GM18511 (cell line): ENCODE results near the gene LRCOL1.

ENCODE experiments used
- ATAC-seq: cut with Tn5 transposase; IDR thresholded peaks from one replicate; pipeline ENCODE4 v1.9.1; 2021; ENCODE audit warnings: mild to moderate bottlenecking, moderate library complexity; ENCODE audit not compliant: unreplicated experiment

Gene LRCOL1

GRCh38 chr12:132583736-132584135 lies 26.6 kb downstream of the LRCOL1 start:
- ATAC-seq: no peak

- ATAC-seq: no peak
Observed at GRCh38 chr12:132583411-132583710, 27.0 kb downstream of the LRCOL1 start.

DNA sequence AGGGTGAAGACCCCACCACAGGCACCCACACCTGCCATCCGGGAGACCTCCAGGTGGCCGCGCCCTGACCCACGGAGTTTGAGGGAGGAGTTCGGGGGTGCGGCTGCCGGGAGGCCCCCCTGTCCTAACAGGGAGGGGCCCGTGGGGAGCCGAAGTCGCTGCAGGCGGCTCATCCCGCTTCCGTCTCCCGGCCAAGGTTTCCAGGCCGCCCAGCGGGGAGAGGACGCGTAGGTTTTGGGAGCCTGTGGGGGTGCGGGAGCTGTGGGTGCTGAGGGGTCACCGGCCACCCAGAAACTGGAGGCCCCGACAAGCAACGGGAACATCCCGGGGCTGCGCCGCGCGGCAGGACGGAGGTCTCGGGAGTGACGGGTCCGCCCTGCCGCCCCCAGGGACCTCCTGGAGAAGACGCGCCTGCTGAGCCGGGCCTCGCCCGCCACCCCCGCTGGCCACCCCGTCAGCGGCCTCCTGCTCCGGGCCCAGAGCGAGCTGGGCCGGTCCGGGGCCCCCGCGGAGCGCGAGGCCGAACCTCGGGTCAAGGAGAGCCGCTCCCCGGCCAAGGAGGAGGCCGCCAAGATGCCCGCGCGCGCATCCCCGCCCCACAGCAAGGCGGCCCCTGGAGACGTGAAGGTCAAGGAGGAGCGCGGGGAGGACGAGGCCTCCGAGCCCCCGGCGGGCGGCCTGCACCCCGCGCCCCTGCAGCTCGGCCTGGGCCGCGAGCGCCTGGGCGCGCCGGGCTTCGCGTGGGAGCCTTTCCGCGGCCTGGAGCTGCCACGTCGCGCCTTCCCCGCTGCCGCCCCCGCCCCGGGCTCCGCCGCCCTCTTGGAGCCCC lies 27.6 kb downstream of the LRCOL1 start:
- no peak for ATAC-seq

- ATAC-seq: no peak
Observed at GRCh38 chr12:132582058-132582420, 28.3 kb downstream of the LRCOL1 start.

DNA sequence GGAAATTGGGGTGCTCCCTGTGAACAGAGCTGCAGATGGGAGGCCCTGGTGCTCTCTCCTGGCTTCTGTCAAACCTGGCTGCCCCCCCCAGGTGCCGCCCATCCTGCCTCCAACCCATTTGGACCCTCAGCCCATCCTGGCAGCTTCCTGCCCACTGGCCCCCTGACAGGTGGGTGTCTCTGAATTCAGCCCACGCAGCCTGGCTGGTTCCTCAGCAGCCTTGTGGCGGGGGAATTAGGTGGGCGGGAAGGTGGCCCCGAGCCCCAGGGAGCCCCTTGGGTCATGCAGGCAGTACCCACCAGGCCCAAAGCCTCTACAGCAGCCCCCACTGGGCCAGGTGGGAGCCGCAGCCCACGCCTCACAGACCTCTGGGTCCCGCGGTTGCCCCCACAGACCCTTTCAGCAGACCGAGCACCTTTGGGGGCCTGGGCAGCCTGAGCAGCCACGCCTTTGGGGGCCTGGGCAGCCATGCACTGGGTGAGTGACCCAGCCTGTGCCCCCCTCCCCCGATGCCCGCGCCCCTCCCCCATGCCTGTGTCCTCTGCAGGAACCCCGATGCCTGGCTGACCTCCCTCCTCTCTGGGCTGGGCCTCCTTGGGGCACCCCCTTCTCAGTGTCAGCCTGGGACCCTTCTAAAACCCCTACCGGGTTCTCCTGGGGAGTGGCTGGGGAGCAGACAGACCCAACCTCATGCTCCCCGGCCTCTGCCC lies 28.9 kb downstream of the LRCOL1 start:
- ATAC-seq: no peak

- ATAC-seq: no peak
Observed at GRCh38 chr12:132580701-132581292, 29.6 kb downstream of the LRCOL1 start.

DNA sequence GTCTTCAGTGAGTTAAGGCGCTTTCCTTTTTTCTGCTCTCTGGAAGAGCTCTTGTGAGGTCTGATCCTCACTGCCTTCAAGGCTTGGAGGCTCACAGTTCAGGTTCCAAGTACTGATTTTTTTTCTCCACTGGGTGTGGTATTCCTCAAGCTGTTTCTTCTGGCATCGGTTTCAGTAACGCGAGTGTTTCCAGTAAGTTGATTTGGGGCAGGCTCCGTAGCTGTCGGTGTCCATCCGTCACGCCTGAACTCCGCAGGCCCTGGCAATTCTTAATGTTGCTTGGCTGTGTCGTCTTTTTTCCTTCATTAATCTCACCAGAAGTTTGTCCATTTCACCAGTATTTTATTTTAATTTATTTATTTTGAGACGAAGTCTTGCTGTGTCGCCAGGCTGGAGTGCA lies 30.6 kb downstream of the LRCOL1 start:
- no peak for ATAC-seq

- ATAC-seq: no peak
Observed at GRCh38 chr12:132578826-132579225, 31.6 kb downstream of the LRCOL1 start.

- ATAC-seq: no peak
Observed at GRCh38 chr12:132578118-132578517, 32.3 kb downstream of the LRCOL1 start.

GRCh38 chr12:132577191-132577920 lies 33.0 kb downstream of the LRCOL1 start:
- ATAC-seq: no peak

DNA sequence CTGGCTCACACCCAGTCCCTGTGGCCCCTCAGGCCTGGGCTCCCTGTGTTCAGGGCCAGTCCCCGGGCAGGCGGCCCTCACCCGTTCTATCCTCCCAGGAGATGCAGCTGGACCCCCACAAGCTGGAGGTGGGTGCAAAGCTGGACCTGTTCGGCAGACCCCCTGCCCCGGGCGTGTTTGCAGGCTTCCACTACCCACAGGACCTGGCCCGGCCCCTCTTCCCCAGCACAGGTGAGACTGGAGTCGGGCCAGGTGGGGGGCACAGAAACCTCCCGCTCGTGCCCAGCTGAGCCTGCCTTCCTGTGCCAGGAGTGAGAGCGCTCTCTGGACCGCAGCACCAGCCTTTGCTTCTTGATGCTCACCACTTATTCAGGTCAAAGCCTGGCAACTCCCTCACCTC lies 33.7 kb downstream of the LRCOL1 start:
- ATAC-seq: no peak

DNA sequence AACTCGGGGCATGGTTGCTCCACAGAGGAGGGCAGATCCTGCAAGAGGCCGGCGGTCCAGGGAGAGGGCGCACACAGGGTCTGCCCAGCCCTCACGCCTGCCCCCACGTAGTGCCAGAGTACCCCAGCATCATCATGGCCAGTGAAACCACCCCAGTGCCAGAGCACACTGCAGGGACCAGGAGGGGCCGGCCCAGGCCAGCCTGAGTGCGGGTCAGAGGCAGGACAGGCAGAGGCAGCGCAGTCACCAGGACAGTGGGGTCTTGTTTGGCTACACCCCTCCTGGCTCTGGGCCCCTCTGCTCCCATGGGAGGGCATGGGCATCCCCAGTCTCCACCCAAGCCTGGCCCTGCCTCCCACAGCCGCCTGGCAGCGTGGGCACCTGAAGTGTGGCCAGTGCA lies 34.7 kb downstream of the LRCOL1 start:
- ATAC-seq: no peak

DNA sequence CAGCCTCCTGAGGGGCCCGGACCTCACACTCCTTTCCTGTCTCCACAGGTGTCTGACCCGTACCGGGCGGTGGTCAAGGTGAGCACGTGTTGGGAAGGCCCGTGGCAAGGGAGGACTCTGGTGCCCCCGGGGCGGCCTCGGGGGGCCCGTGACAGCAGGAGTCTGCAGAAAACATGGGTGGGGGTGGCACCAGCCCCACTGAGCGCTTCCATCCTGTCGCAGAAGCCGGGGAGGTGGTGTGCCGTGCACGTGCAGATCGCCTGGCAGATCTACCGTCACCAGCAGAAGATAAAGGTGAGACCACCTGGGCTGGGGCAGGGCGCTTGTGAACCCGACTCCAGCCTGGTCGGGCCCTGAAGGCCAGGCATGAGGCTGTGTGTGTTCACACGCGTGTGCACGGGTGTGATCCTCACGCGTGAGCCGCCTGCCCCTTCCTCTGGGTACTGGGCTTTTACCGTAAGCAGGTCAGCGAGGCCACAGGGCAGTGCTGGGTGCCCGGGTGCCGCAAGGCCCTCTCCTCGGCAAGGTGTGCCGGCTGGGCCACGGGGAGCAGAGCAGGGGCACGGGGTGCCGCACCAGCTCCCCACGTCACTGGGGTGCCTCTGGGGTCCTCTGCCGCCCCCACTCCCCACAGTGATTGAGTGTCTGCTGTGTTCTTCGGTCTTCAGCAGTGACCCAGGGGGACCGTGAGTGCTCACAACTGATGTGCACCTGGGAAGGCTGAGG lies 35.9 kb downstream of the LRCOL1 start:
- ATAC-seq: no peak

DNA sequence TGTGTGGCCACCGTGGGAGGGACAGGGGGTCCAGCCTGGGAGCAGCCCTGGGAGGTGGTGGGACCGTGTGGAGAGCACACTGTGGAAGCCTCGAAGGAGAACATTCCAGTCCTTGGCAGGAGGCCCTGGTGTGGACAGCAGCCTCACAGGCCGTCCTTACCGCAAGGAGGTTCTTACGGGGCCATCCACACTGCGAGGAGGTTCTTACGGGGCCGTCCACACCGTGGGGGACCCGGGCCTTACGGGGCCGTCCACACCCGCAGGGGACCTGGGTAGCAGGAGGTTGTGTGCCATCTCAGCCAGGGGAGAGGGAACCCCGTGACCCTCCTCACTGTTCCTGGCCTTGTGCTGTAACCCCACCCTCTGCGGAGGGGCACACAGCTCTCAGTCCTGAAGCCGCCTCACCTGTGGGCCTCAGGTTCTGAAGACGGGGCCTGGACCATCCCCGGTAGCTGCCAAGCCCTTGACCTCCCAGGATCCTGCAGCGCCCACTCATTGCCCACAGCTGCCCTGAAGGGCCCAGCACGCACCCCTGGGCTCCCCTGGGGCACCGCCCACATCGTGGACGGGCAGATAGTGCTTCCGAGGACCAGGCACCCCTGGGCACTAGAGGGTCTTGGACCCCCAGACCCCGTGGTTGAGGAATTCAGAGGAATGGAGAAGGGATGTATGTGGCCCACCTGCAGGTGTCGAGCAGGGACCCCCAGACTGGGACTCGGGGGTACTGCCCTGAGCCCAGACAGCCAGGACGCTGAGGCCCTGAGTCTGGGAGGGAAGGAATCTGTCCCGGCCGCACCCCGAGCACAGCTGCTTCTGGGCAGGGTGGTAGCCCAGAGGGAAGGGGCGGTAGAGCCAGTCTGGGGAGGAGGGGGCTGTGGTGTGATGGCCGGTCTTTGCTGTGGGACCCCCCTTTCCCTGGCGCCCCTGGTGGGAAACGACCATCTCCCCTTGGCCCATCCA lies 37.3 kb downstream of the LRCOL1 start:
- no peak for ATAC-seq

- ATAC-seq: no peak
Observed at GRCh38 chr12:132572106-132572505, 38.3 kb downstream of the LRCOL1 start.

- ATAC-seq: no peak
Observed at GRCh38 chr12:132571598-132571997, 38.8 kb downstream of the LRCOL1 start.

DNA sequence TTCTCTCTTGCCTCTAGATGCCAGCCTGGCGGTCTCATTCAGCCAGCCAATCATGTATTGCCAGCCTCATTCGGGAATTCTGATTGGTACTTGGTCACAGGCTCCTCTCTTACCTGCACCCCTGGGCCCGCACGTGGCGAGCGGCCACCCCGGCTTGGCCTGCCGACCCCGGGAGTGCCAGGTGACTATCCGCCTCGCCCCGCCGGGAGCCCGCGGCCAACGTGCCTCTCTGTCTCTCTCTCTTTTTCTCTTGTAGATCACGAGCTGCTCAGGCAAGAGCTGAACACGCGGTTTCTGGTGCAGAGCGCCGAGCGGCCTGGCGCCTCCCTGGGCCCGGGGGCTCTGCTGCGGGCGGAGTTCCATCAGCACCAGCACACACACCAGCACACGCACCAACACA lies 39.3 kb downstream of the LRCOL1 start:
- ATAC-seq: no peak

DNA sequence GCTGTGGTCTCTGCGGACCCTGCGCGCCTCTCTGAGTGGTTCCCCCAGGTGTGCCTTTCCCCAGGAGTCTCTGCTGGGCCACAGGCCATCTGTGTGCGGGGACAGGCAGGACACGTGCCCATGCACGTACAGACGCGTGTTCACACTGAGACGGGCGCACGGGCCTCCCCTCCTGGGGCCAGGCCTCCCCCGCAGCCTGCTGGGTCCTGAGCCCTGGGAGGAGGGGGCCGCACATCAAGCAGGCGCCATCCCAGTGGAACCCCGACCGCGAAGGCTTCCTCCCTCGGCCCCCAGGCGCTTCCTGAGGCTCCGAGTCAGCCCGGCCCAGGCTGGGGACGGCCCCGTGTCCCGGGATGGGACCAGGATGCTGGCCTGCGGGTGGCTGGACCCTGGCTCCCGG lies 39.7 kb downstream of the LRCOL1 start:
- no peak for ATAC-seq

- ATAC-seq: no peak
Observed at GRCh38 chr12:132569856-132570480, 40.4 kb downstream of the LRCOL1 start.
